ENCODE measurements around the gene GATA2.

GATA2 gene

DNA sequence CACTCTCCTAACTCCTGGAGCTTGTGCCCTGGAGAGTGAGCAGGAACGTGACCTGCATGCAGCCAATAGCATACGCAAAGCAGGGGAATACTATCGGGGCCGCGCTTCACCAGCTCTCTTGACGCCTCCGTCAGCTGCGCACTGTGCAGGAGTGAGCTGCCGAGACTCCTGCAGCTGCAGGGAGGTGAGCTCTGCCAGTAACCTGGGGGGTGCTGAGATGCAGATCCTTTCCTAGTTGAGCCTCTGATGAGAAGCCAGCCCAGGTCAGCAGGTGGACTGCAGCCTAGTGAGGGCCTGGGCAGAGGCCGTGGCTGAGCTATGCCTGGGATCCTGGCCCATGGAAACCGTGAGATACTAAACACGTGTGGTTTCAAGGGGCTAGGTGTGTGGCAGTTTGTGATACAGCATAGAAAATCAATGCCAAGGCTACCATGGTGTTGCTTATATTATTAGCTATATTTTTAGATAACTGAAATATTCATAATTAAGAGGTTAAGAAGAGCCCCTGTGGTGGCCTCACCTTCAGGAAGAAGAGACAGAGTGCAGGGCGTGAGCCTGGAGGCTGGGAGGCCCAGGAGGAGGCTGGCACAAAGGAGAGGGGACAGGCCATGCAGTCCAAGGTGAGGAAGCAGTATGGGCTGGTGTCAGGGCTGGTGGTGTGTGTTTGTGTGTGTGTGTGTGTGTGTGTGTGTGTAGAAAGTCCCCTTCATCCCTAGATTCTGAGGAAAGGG lies 20.4 kb downstream of the GATA2 start:
- H3K4me3 ChIP-seq (ENCODE audit: low read length): no peak overlapping the region
- DNase-seq (ENCODE audit: low read depth): no peak
- TF ChIP-seq, protein P1, sequence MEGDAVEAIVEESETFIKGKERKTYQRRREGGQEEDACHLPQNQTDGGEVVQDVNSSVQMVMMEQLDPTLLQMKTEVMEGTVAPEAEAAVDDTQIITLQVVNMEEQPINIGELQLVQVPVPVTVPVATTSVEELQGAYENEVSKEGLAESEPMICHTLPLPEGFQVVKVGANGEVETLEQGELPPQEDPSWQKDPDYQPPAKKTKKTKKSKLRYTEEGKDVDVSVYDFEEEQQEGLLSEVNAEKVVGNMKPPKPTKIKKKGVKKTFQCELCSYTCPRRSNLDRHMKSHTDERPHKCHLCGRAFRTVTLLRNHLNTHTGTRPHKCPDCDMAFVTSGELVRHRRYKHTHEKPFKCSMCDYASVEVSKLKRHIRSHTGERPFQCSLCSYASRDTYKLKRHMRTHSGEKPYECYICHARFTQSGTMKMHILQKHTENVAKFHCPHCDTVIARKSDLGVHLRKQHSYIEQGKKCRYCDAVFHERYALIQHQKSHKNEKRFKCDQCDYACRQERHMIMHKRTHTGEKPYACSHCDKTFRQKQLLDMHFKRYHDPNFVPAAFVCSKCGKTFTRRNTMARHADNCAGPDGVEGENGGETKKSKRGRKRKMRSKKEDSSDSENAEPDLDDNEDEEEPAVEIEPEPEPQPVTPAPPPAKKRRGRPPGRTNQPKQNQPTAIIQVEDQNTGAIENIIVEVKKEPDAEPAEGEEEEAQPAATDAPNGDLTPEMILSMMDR (conservative IDR thresholded peaks at IDR 0.05; ENCODE audit: low read length): no peak

DNA sequence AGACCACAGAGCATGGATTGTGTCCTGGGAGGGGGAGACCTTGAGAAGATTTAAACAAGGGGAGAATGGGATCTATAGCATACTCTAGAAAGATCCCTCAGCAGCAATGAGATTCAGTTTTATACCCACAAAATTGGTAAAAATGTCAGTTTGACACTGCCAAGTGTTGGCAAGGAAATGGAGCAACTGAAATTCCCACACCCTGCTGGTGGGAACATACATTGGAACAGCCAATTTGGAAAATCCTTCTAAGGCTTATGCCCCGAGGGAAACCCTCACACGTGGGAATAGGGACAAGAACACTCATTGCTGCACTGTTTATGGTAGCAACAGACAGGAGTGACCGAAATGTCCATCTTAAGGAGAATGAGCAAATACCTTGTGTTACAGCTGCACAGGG lies 21.3 kb downstream of the GATA2 start:
- TF ChIP-seq, protein P1 (conservative IDR thresholded peaks at IDR 0.05; ENCODE audit: low read length): no peak
- DNase-seq (ENCODE audit: low read depth): no peak
- H3K4me3 ChIP-seq (ENCODE audit: low read length): no peak overlapping the region

- TF ChIP-seq, protein P1 (conservative IDR thresholded peaks at IDR 0.05; ENCODE audit: low read length): no peak
- no peak for DNase-seq (ENCODE audit: low read depth)
- H3K4me3 ChIP-seq (ENCODE audit: low read length): no peak overlapping the region
Observed at GRCh38 chr3:128471110-128471509, 21.9 kb downstream of the GATA2 start.

- no peak for DNase-seq (ENCODE audit: low read depth)
- no peak overlapping the region for H3K4me3 ChIP-seq (ENCODE audit: low read length)
- TF ChIP-seq, protein P1 (conservative IDR thresholded peaks at IDR 0.05; ENCODE audit: low read length): no peak
Observed at GRCh38 chr3:128470134-128470899, 22.7 kb downstream of the GATA2 start.

DNA sequence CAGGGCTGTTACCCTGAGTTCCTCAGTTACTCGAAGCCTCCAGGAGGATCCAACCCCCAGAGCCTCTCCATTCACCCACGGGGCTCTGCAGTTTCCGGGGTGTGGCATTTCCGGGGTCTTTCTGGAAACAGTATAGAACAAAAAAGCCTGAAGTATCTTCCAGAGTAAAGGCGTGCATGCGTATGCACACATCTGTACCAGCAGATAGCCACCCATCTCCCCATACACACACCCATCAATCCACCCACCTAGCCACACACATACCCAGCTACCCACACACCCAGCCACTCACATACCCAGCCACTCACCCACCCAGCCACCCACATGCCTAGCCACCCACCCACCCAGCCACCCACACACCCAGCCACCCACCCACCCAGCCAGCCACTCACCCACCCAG lies 23.4 kb downstream of the GATA2 start:
- TF ChIP-seq, protein P1 (conservative IDR thresholded peaks at IDR 0.05; ENCODE audit: low read length): no peak
- DNase-seq (ENCODE audit: low read depth): no peak
- no peak overlapping the region for H3K4me3 ChIP-seq (ENCODE audit: low read length)

- TF ChIP-seq, protein P1 (conservative IDR thresholded peaks at IDR 0.05; ENCODE audit: low read length): no peak
- DNase-seq (ENCODE audit: low read depth): no peak
- H3K4me3 ChIP-seq (ENCODE audit: low read length): no peak overlapping the region
Observed at GRCh38 chr3:128468791-128469527, 24.0 kb downstream of the GATA2 start.
